Vagina (tissue), 2 donors: ENCODE measurements around the gene OTOGL. TPM values are rescaled to one million over a fixed set of nuclear protein-coding genes. Genes with fewer than 3 reads are reported as not detected.

Experiments used
- DNase-seq, 2 donors: peaks; one replicate each; pipeline ENCODE4 v3.0.0-alpha.2; 2017; ENCODE audit errors: extremely low spot score in 2 of 2
- H3K27ac ChIP-seq: fragments of 200-600 bp; sonication (generic); one replicate; pipeline ENCODE4 v1.5.1; 2019
- H3K27me3 ChIP-seq: fragments of 200-600 bp; sonication (generic); one replicate; pipeline ENCODE4 v1.5.1; 2019
- H3K36me3 ChIP-seq, 2 donors: fragments of 200-600 bp; sonication (generic); one replicate each; pipeline ENCODE4 v1.5.1; 2017 to 2019
- H3K4me1 ChIP-seq: fragments of 200-600 bp; sonication (generic); one replicate; pipeline ENCODE4 v1.5.1; 2019
- H3K4me3 ChIP-seq, 2 donors: fragments of 200-600 bp; sonication (generic); 1 replicate in 1 of 2; 2 replicates in 1 of 2; pipeline ENCODE4 v1.5.1; 2016 to 2019
- H3K9me3 ChIP-seq: fragments of 200-600 bp; sonication (generic); one replicate; pipeline ENCODE4 v1.5.1; 2019
- CTCF ChIP-seq, 3 experiments: fragments of 450-650 bp in 2 of 3; fragments of 200-600 bp in 1 of 3; sonication (generic) in 1 of 3; IDR thresholded peaks; one replicate each; pipeline ENCODE4 v1.5.1; 2017 to 2019; ENCODE audit warnings: antibody characterized with exemption in 3 of 3, mild to moderate bottlenecking in 2 of 3, moderate library complexity in 2 of 3
- POLR2A ChIP-seq, 2 donors: fragments of 450-650 bp; IDR thresholded peaks; one replicate each; pipeline ENCODE4 v1.6.1; 2017; ENCODE audit warnings: antibody characterized with exemption in 2 of 2, mild to moderate bottlenecking in 2 of 2, moderate library complexity in 2 of 2
- POLR2AphosphoS5 ChIP-seq, 2 donors: sonication (generic); formaldehyde crosslinking; IDR thresholded peaks; one replicate each; pipeline ENCODE4 v1.9.0; 2017; ENCODE audit warnings: antibody characterized with exemption in 2 of 2, mild to moderate bottlenecking in 2 of 2, low read depth in 1 of 2; ENCODE audit not compliant: insufficient read depth in 1 of 2
- intact Hi-C: fragments of 100-400 bp; cut with DNase I; formaldehyde crosslinking; loops from one replicate; pipeline ENCODE4 v1.15.1; 2023
- total RNA-seq: library from RNA; depleted of rRNA; stranded (reverse); fragments of >200 nt; gene quantifications from one replicate; pipeline ENCODE4 v1.2.3, GENCODE V29; 2016

OTOGL gene
- total RNA-seq, 1 donor from 2014 or later, result under 0.01 TPM

GRCh38 chr12:80404629-80405028 is 305.3 kb downstream of the OTOGL start:
- Histone ChIP-seq H3K27me3 (no peaks in the 10 kb centered on the region), H3K4me1 (peaks cover 10% of the 10 kb centered on the region)
- intact Hi-C loops, result no loop called here

GRCh38 chr12:80406253-80406652 is 306.9 kb downstream of the OTOGL start:
- Histone ChIP-seq H3K4me1 (no peaks in the 10 kb centered on the region), H3K9me3 (no peaks in the 10 kb centered on the region), H3K36me3 (no peaks in the 10 kb centered on the region), H3K27ac (no peak overlapping the region), H3K27me3 (no peaks in the 10 kb centered on the region), H3K4me3 (no peak overlapping the region)
- no peak for DNase-seq
- intact Hi-C loops, result no loop called here
- no peak for TF ChIP-seq POLR2AphosphoS5 (IDR thresholded peaks at IDR 0.05; ENCODE audit: insufficient read depth in 1 of 2, low read depth in 1 of 2)
- no peak for TF ChIP-seq POLR2A (IDR thresholded peaks at IDR 0.05)
- no peak for TF ChIP-seq CTCF (IDR thresholded peaks at IDR 0.05)

More at GRCh38 chr12:80404629-80405028, 305.3 kb downstream of the OTOGL start:
- no peaks in the 10 kb centered on the region for H3K36me3 ChIP-seq
- H3K4me3 ChIP-seq, result no peak overlapping the region
- H3K27ac ChIP-seq, result no peak overlapping the region
- H3K9me3 ChIP-seq, result no peaks in the 10 kb centered on the region
- TF ChIP-seq POLR2A (IDR thresholded peaks at IDR 0.05) (no peak), CTCF (IDR thresholded peaks at IDR 0.05) (no peak), POLR2AphosphoS5 (IDR thresholded peaks at IDR 0.05; ENCODE audit: insufficient read depth in 1 of 2, low read depth in 1 of 2) (no peak)
- no peak for DNase-seq

- Histone ChIP-seq H3K27me3 (no peaks in the 10 kb centered on the region), H3K4me1 (no peaks in the 10 kb centered on the region), H3K9me3 (no peaks in the 10 kb centered on the region), H3K36me3 (no peaks in the 10 kb centered on the region), H3K27ac (no peak overlapping the region), H3K4me3 (no peak overlapping the region)
- no peak for DNase-seq
- TF ChIP-seq CTCF (IDR thresholded peaks at IDR 0.05), result no peak
- TF ChIP-seq POLR2A (IDR thresholded peaks at IDR 0.05), result no peak
- no peak for TF ChIP-seq POLR2AphosphoS5 (IDR thresholded peaks at IDR 0.05; ENCODE audit: insufficient read depth in 1 of 2, low read depth in 1 of 2)
- intact Hi-C loops, result no loop called here
These were observed 312.4 kb downstream of the OTOGL start for GRCh38 chr12:80411787-80412186.

GRCh38 chr12:80412343-80412953 is 313.1 kb downstream of the OTOGL start:
- no peaks in the 10 kb centered on the region for H3K36me3 ChIP-seq
- peak; percentile 28 to 70 (median 50) for TF ChIP-seq CTCF (IDR thresholded peaks at IDR 0.05)
- TF ChIP-seq POLR2AphosphoS5 (IDR thresholded peaks at IDR 0.05; ENCODE audit: insufficient read depth in 1 of 2, low read depth in 1 of 2), result no peak
- DNase-seq, result no peak
- H3K4me3 ChIP-seq, result no peak overlapping the region
- H3K9me3 ChIP-seq, result no peaks in the 10 kb centered on the region
- H3K27me3 ChIP-seq, result no peaks in the 10 kb centered on the region
- H3K4me1 ChIP-seq, result no peaks in the 10 kb centered on the region
- intact Hi-C loops, result no loop called here
- no peak overlapping the region for H3K27ac ChIP-seq

- Histone ChIP-seq H3K9me3 (no peaks in the 10 kb centered on the region), H3K27me3 (no peaks in the 10 kb centered on the region), H3K4me1 (no peaks in the 10 kb centered on the region), H3K4me3 (no peak overlapping the region), H3K27ac (no peak overlapping the region), H3K36me3 (no peaks in the 10 kb centered on the region)
- TF ChIP-seq CTCF (IDR thresholded peaks at IDR 0.05), result no peak
- TF ChIP-seq POLR2A (IDR thresholded peaks at IDR 0.05), result no peak
- TF ChIP-seq POLR2AphosphoS5 (IDR thresholded peaks at IDR 0.05; ENCODE audit: insufficient read depth in 1 of 2, low read depth in 1 of 2), result no peak
- no peak for DNase-seq
- intact Hi-C loops, result no loop called here
These were observed 314.1 kb downstream of the OTOGL start for GRCh38 chr12:80413462-80413861.
